ENCODE measurements around the gene PORCN.

- TF ChIP-seq REST (IDR thresholded peaks at IDR 0.05; ENCODE audit: low read depth), result no peak
- TF ChIP-seq CTCF (IDR thresholded peaks at IDR 0.05 in 2 of 3, conservative IDR thresholded peaks at IDR 0.05 in 1 of 3; ENCODE audit: borderline replicate concordance in 1 of 3, insufficient read depth in 1 of 3, low read depth in 2 of 3, low read length in 2 of 3), result no peak
- TF ChIP-seq ZNF274 (IDR thresholded peaks at IDR 0.05; ENCODE audit: low read depth, low read length), result no peak
- peak; percentile 50; the same call in 1 of the 2 replicates for TF ChIP-seq POLR2AphosphoS5 (IDR thresholded peaks at IDR 0.05; ENCODE audit: low read depth, low read length)
- no peak for TF ChIP-seq SRF (IDR thresholded peaks at IDR 0.05; ENCODE audit: low read depth)
- TF ChIP-seq, protein P1, sequence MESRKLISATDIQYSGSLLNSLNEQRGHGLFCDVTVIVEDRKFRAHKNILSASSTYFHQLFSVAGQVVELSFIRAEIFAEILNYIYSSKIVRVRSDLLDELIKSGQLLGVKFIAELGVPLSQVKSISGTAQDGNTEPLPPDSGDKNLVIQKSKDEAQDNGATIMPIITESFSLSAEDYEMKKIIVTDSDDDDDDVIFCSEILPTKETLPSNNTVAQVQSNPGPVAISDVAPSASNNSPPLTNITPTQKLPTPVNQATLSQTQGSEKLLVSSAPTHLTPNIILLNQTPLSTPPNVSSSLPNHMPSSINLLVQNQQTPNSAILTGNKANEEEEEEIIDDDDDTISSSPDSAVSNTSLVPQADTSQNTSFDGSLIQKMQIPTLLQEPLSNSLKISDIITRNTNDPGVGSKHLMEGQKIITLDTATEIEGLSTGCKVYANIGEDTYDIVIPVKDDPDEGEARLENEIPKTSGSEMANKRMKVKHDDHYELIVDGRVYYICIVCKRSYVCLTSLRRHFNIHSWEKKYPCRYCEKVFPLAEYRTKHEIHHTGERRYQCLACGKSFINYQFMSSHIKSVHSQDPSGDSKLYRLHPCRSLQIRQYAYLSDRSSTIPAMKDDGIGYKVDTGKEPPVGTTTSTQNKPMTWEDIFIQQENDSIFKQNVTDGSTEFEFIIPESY (IDR thresholded peaks at IDR 0.05; ENCODE audit: extremely low read depth, insufficient replicate concordance, low read length), result no peak
- no peak for TF ChIP-seq SIN3A (IDR thresholded peaks at IDR 0.05; ENCODE audit: low read depth)
- TF ChIP-seq JUND (IDR thresholded peaks at IDR 0.05), result no peak
- no peak for TF ChIP-seq RAD21 (IDR thresholded peaks at IDR 0.05; ENCODE audit: low read depth)
- TF ChIP-seq POLR2A (IDR thresholded peaks at IDR 0.05; ENCODE audit: borderline replicate concordance, extremely low read depth, insufficient read depth, insufficient read length), result no peak
- no peak for TF ChIP-seq EZH2phosphoT487 (IDR thresholded peaks at IDR 0.05; ENCODE audit: borderline replicate concordance)
- no peak for TF ChIP-seq EZH2 (IDR thresholded peaks at IDR 0.05)
These were observed at the start of gene PORCN for GRCh38 chrX:48508400-48509244.
